ENCODE data around the gene GREB1.

The GREB1 gene

DNA sequence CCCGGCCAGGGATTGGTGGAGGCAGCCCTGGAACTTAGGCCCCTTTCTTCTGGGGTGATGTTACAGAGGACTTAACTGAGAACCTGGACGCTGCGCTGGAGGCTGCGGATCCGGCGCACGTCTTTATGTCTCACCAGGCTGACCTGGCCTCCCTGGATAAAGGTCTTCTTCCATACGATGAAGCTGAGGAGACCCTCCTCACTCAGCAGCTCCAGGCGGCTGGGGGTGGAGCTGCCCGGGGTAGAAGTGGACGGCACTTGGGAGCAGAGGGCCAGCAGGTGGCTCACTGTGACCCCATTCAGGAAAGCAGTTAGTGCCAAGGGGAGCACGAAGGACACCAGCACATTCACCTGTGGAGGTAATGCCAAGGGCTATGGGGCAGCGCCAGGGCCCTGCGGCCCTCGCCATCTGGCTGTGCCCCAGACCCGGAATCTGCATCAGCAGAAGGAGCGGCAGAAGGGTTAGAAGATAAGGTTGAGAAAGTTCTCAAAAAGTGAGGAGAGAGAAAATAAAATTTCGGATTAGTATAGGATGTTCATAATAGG, 128.1 kb downstream of the GREB1 start:
- Histone ChIP-seq H3K9me3 (ENCODE audit: severe bottlenecking) (peaks cover 10% of the 10 kb centered on the region), H3K27me3 (ENCODE audit: insufficient read depth, low read depth, severe bottlenecking) (no peaks in the 10 kb centered on the region), H3K36me3 (no peaks in the 10 kb centered on the region), H3K4me3 (ENCODE audit: low read depth, low read length) (no peak overlapping the region), H3K27ac (no peak overlapping the region)
- no peak for DNase-seq
- TF ChIP-seq, protein P1, sequence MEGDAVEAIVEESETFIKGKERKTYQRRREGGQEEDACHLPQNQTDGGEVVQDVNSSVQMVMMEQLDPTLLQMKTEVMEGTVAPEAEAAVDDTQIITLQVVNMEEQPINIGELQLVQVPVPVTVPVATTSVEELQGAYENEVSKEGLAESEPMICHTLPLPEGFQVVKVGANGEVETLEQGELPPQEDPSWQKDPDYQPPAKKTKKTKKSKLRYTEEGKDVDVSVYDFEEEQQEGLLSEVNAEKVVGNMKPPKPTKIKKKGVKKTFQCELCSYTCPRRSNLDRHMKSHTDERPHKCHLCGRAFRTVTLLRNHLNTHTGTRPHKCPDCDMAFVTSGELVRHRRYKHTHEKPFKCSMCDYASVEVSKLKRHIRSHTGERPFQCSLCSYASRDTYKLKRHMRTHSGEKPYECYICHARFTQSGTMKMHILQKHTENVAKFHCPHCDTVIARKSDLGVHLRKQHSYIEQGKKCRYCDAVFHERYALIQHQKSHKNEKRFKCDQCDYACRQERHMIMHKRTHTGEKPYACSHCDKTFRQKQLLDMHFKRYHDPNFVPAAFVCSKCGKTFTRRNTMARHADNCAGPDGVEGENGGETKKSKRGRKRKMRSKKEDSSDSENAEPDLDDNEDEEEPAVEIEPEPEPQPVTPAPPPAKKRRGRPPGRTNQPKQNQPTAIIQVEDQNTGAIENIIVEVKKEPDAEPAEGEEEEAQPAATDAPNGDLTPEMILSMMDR (IDR thresholded peaks at IDR 0.05; ENCODE audit: low read depth, low read length) = no peak

DNA sequence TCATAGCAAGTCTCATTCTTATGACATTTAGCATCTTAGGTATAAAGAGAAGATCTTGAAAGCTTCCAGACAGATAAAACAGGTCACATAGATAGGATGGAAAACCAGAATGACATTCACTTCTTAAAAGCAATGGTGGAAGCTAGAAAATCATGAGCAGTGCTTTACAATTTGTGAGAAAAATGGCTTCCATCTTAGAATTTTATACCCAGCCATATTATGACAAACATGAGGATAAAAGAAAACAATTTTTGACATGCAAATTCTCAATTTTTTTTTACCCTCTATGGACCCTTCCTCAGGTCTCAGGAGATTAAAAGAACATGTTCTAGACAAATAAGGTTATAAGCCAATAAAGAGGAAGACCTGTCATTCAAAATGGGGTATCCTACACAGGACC, 129.0 kb downstream of the GREB1 start:
- DNase-seq = no peak
- Histone ChIP-seq H3K4me3 (ENCODE audit: low read depth, low read length) (no peak overlapping the region), H3K27me3 (ENCODE audit: insufficient read depth, low read depth, severe bottlenecking) (no peaks in the 10 kb centered on the region), H3K9me3 (ENCODE audit: severe bottlenecking) (peaks cover 10% of the 10 kb centered on the region), H3K27ac (no peak overlapping the region), H3K36me3 (no peaks in the 10 kb centered on the region)
- TF ChIP-seq, protein P1 (IDR thresholded peaks at IDR 0.05; ENCODE audit: low read depth, low read length) = no peak

DNA sequence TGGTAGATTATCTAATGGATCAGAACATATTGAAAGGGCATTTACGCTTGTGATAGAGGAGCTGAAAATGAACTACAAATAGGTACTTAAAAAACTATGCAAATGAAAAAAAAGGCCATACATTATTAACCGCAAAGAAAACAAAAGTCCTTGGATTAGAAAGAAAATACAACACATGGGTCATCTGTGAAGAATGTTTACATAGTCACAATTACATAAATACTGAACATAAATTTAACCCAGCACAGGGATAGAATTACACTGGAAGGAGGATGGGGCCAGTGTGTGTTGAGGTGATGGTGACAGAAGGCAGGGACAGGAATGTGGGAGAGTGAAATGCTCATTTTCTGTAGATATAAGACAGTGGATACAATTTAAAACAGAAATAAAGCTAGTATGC, 129.6 kb downstream of the GREB1 start:
- Histone ChIP-seq H3K27me3 (ENCODE audit: insufficient read depth, low read depth, severe bottlenecking) (no peaks in the 10 kb centered on the region), H3K36me3 (no peaks in the 10 kb centered on the region), H3K4me3 (ENCODE audit: low read depth, low read length) (no peak overlapping the region), H3K9me3 (ENCODE audit: severe bottlenecking) (peaks cover 10% of the 10 kb centered on the region), H3K27ac (no peak overlapping the region)
- TF ChIP-seq, protein P1 (IDR thresholded peaks at IDR 0.05; ENCODE audit: low read depth, low read length) = no peak
- DNase-seq = no peak

DNA sequence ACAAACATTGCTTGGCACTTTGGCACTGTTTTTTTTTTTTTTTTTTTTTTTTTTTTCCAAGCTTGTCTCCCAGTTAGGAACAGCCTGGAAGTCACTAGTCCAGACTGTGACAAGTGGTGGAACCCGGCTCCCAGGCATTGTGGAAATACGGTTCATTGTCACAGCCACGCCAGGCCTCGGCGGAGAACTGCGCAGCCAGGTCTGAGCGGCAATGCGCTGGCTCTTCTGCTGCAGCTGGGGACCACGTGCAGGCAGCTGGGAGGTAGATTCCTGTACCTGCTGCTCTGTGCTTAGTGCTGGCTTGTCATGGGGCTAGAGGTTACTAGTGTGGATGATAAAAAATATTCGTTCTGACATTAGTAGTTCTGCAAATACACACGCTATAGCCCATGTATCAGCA, 131.2 kb downstream of the GREB1 start:
- H3K4me3 ChIP-seq (ENCODE audit: low read depth, low read length) = no peak overlapping the region
- no peak overlapping the region for H3K27ac ChIP-seq
- TF ChIP-seq, protein P1 (IDR thresholded peaks at IDR 0.05; ENCODE audit: low read depth, low read length) = no peak
- H3K9me3 ChIP-seq (ENCODE audit: severe bottlenecking) = peaks cover 4% of the 10 kb centered on the region
- no peaks in the 10 kb centered on the region for H3K36me3 ChIP-seq
- H3K27me3 ChIP-seq (ENCODE audit: insufficient read depth, low read depth, severe bottlenecking) = no peaks in the 10 kb centered on the region
- DNase-seq = no peak

DNA sequence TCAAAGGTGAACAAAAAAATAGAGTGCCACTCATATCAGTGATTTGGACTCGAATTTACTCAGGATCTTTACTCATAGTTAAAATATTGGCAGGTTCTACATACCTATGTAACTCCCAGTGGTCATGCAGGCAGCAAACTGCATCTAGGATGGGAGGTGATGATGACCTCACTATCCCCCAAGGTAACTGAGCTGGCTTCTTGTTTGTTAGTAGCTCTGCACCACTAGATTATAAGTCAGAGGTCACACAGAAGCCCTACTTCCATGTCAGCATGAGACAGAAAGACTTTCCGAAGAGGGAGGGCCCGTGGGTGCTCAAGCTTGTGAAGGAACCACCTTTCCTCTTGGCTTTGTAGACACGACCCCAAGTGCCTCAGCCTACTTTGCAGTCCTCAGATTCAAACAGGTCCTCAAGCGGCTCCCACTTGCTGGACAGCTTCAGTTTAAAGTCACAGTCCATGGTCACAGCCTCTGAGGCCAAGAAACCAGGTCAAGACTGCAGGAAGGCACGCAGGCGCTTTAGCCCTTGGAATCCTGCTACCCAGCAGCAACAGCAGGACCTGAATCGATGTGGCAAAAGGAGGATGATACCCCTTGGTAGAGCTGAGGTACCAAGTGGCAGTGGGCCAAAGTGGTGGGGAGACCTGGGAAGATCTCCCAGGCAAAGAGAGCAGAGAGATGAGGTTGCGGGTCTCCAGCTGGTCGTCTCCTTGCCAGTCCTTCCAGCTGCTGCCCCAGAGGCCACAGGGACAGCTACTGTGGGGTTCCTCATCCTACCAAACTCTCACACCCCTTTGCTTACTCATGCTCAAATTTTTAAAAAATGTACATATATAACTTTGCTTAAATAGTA, 131.9 kb downstream of the GREB1 start:
- no peak overlapping the region for H3K27ac ChIP-seq

More for the DNA sequence above, 131.9 kb downstream of the GREB1 start:
- Histone ChIP-seq H3K36me3 (no peaks in the 10 kb centered on the region), H3K9me3 (ENCODE audit: severe bottlenecking) (peaks cover 2% of the 10 kb centered on the region), H3K27me3 (ENCODE audit: insufficient read depth, low read depth, severe bottlenecking) (no peaks in the 10 kb centered on the region), H3K4me3 (ENCODE audit: low read depth, low read length) (no peak overlapping the region)
- DNase-seq = no peak
- TF ChIP-seq, protein P1 (IDR thresholded peaks at IDR 0.05; ENCODE audit: low read depth, low read length) = no peak

Data from WERI-Rb-1 (cell line).